H1 (cell line): ENCODE measurements around the gene NCAPD2. TPM values are rescaled to one million over a fixed set of nuclear protein-coding genes. Genes with fewer than 3 reads are reported as not detected.

Experiments used
- NRF1 ChIP-seq: IDR thresholded peaks from 2 replicates; pipeline ENCODE4 v1.6.1; 2011; ENCODE audit warnings: mild to moderate bottlenecking, low read depth, low read length, improper control_type of control experiment
- POLR2A ChIP-seq, 2 experiments: IDR thresholded peaks; 1 replicate in 1 of 2; 2 replicates in 1 of 2; pipeline ENCODE4 v1.6.1; 2011; ENCODE audit warnings: low read depth in 2 of 2, low read length in 2 of 2, mild to moderate bottlenecking in 2 of 2; ENCODE audit errors: control extremely low read depth in 1 of 2
- SRF ChIP-seq: IDR thresholded peaks from 2 replicates; pipeline ENCODE4 v1.6.1; 2011; ENCODE audit warnings: mild to moderate bottlenecking, low read depth, low read length, moderate library complexity
- USF2 ChIP-seq: IDR thresholded peaks from 2 replicates; pipeline ENCODE4 v1.6.1; 2011; ENCODE audit warnings: low read length, improper control_type of control experiment
- polyA plus RNA-seq, 7 experiments: library from polyadenylated mRNA; depleted of rRNA in 3 of 7; stranded (reverse) in 5 of 7; unstranded in 2 of 7; fragments of >200 nt in 5 of 7; fragments of 200-250 nt in 2 of 7; gene quantifications; 1 replicate in 5 of 7; 2 replicates in 1 of 7; 4 replicates in 1 of 7; pipeline versions ENCODE4 v1.2.1 to v1.2.3, GENCODE V29; 2011 to 2013; ENCODE audit warnings: missing spikeins in 2 of 7, mixed read lengths in 2 of 7
- total RNA-seq: library from RNA; stranded (reverse); fragmentation: NEBNext Ultra II Directional; extraction: Animal tissue kit (Norgen Biotek cat#: 25700); gene quantifications from 2 replicates; pipeline ENCODE4 v1.2.1, GENCODE V29; 2021

The NCAPD2 gene
- total and polyA plus RNA-seq, 2 of the 8 experiments (the other 6 are each of a cell fraction or from before 2014, with no cell fraction given), result 55.8 to 132 TPM

GRCh38 chr12:6548966-6549683, 55.2 kb downstream of the NCAPD2 start (continued):
- no peak for TF ChIP-seq SRF
- TF ChIP-seq NRF1, result no peak
- TF ChIP-seq USF2, result no peak
- no peak for TF ChIP-seq POLR2A (IDR thresholded peaks at IDR 0.05; ENCODE audit: control extremely low read depth in 1 of 2, low read depth in 2 of 2, low read length in 2 of 2)
- TF ChIP-seq, all 59 proteins: peak for 0
